SK-N-SH (cell line): Measurements from ENCODE around the gene DHRS13. TPM values are rescaled to one million over a fixed set of nuclear protein-coding genes. Genes with fewer than 3 reads are reported as not detected.

Experiments used
- CTCF ChIA-PET: fragments of 300-600, 350-600 bp; formaldehyde crosslinking; extraction: SDS; loops from one replicate; lab custom pipeline; 2021; lab: Yijun Ruan, JAX
- POLR2A ChIA-PET: fragments of 350-600 bp; sonication (Branson Sonifier 250); formaldehyde crosslinking; extraction: SDS; loops from one replicate; lab custom pipeline; 2020; ENCODE audit warnings: antibody characterized with exemption, inconsistent platforms; lab: Yijun Ruan, JAX
- DNase-seq: peaks from one replicate; pipeline ENCODE4 v3.0.0; 2012
- H2AFZ ChIP-seq: fragments of 200-600 bp; sonication (generic); 2 replicates; pipeline ENCODE4 v1.8.1; 2016; ENCODE audit warnings: antibody characterized with exemption, mild to moderate bottlenecking, low read depth
- H3F3A ChIP-seq: fragments of 200-600 bp; sonication (generic); replicated peaks from 2 replicates; pipeline ENCODE3; 2016; ENCODE audit warnings: antibody characterized with exemption, mild to moderate bottlenecking; ENCODE audit not compliant: insufficient read depth
- H3K27ac ChIP-seq, 2 experiments: fragments of 200-500 bp in 1 of 2; fragments of 200-600 bp in 1 of 2; sonication (Bioruptor generic) in 1 of 2; sonication (generic), shearing (Covaris generic) in 1 of 2; 2 replicates each; pipeline versions ENCODE4 v1.5.1 to v1.6.1; 2014 to 2016; ENCODE audit warnings: low read depth in 2 of 2, inconsistent platforms in 1 of 2, low read length in 1 of 2, mild to moderate bottlenecking in 1 of 2, mixed read lengths in 1 of 2
- H3K27me3 ChIP-seq: fragments of 200-600 bp; sonication (generic), shearing (Covaris generic); 2 replicates; pipeline ENCODE4 v1.6.1; 2016; ENCODE audit warnings: mixed run types; ENCODE audit not compliant: insufficient read depth
- H3K36me3 ChIP-seq, 2 experiments: fragments of 200-500 bp in 1 of 2; fragments of 200-600 bp in 1 of 2; sonication (Bioruptor generic) in 1 of 2; sonication (generic) in 1 of 2; replicated peaks in 1 of 2; 2 replicates each; pipeline versions ENCODE3 to v1.5.1; 2014 to 2016; ENCODE audit warnings: low read length in 1 of 2, mild to moderate bottlenecking in 1 of 2; ENCODE audit not compliant: insufficient read depth in 2 of 2, control insufficient read depth in 1 of 2
- H3K4me1 ChIP-seq, 2 experiments: fragments of 200-500 bp in 1 of 2; fragments of 200-600 bp in 1 of 2; sonication (Bioruptor generic) in 1 of 2; sonication (generic), shearing (Covaris generic) in 1 of 2; 2 replicates each; pipeline versions ENCODE4 v1.5.1 to v1.6.1; 2014 to 2016; ENCODE audit warnings: low read depth in 1 of 2, low read length in 1 of 2, mixed run types in 1 of 2; ENCODE audit not compliant: insufficient read depth in 2 of 2, control insufficient read depth in 1 of 2
- H3K4me2 ChIP-seq: fragments of 200-600 bp; sonication (generic), shearing (Covaris generic); 2 replicates; pipeline ENCODE4 v1.6.1; 2017; ENCODE audit warnings: mixed run types
- H3K4me3 ChIP-seq, 2 experiments: fragments of 200-500 bp in 1 of 2; fragments of 200-600 bp in 1 of 2; sonication (Bioruptor generic) in 1 of 2; sonication (generic), shearing (Covaris generic) in 1 of 2; 2 replicates each; pipeline versions ENCODE4 v1.5.1 to v1.8.1; 2014 to 2016; ENCODE audit warnings: low read depth in 2 of 2, inconsistent platforms in 1 of 2, low read length in 1 of 2, mild to moderate bottlenecking in 1 of 2, mixed read lengths in 1 of 2, moderate library complexity in 1 of 2
- H3K79me2 ChIP-seq: fragments of 200-600 bp; sonication (generic); 2 replicates; pipeline ENCODE4 v1.8.1; 2017; ENCODE audit warnings: mild to moderate bottlenecking; ENCODE audit not compliant: insufficient read depth
- H3K9ac ChIP-seq: fragments of 200-600 bp; sonication (generic); 2 replicates; pipeline ENCODE4 v1.6.1; 2017; ENCODE audit warnings: mixed run types
- H3K9me2 ChIP-seq: fragments of 200-600 bp; sonication (generic); 2 replicates; pipeline ENCODE4 v1.6.1; 2017; ENCODE audit warnings: mixed run types
- H3K9me3 ChIP-seq: fragments of 200-600 bp; sonication (generic); 2 replicates; pipeline ENCODE4 v1.6.1; 2017; ENCODE audit warnings: mixed run types, mild to moderate bottlenecking, moderate library complexity
- H4K20me1 ChIP-seq: fragments of 200-600 bp; sonication (generic); 2 replicates; pipeline ENCODE4 v1.6.1; 2017; ENCODE audit warnings: mild to moderate bottlenecking, mixed run types; ENCODE audit not compliant: insufficient read depth
- CHD2 ChIP-seq: fragments of 150-350 bp; IDR thresholded peaks from 2 replicates; pipeline ENCODE4 v1.6.1; 2018; ENCODE audit warnings: low read length; ENCODE audit not compliant: partially characterized antibody
- EP300 ChIP-seq, 2 experiments: IDR thresholded peaks; 2 replicates each; pipeline versions ENCODE4 v1.4.0 to v1.6.1; 2012; ENCODE audit warnings: borderline replicate concordance in 1 of 2, low read depth in 1 of 2, low read length in 1 of 2
- FOXJ3 ChIP-seq: sonication (generic); formaldehyde crosslinking; IDR thresholded peaks from 2 replicates; pipeline ENCODE4 v1.5.1; 2020; ENCODE audit warnings: mild to moderate bottlenecking, missing genetic modification reagents
- FOXM1 ChIP-seq: IDR thresholded peaks from 2 replicates; pipeline ENCODE4 v1.4.0; 2012; ENCODE audit warnings: low read depth, mild to moderate bottlenecking
- GABPA ChIP-seq: IDR thresholded peaks from 2 replicates; pipeline ENCODE4 v1.4.0; 2012; ENCODE audit warnings: low read depth, mild to moderate bottlenecking
- MAX ChIP-seq: IDR thresholded peaks from 2 replicates; pipeline ENCODE4 v1.4.0; 2012; ENCODE audit warnings: low read depth
- MEF2A ChIP-seq: IDR thresholded peaks from 2 replicates; pipeline ENCODE4 v1.4.0; 2012; ENCODE audit warnings: low read depth, borderline replicate concordance
- MXI1 ChIP-seq: IDR thresholded peaks from 2 replicates; pipeline ENCODE4 v1.6.1; 2012; ENCODE audit warnings: mild to moderate bottlenecking, low read depth, low read length, improper control_type of control experiment
- NFIC ChIP-seq: IDR thresholded peaks from 2 replicates; pipeline ENCODE4 v1.4.0; 2012; ENCODE audit warnings: borderline replicate concordance
- PBX3 ChIP-seq: IDR thresholded peaks from 2 replicates; pipeline ENCODE4; 2012
- POLR2AphosphoS5 ChIP-seq: IDR thresholded peaks from 2 replicates; pipeline ENCODE4 v1.6.1; 2012; ENCODE audit warnings: low read depth, low read length
- REST ChIP-seq: IDR thresholded peaks from 2 replicates; pipeline ENCODE4 v1.6.1; 2012; ENCODE audit warnings: mild to moderate bottlenecking, low read depth, low read length, moderate library complexity
- RXRA ChIP-seq: IDR thresholded peaks from 2 replicates; pipeline ENCODE4 v1.4.0; 2012; ENCODE audit warnings: low read depth, mild to moderate bottlenecking, borderline replicate concordance
- SIN3A ChIP-seq: IDR thresholded peaks from 2 replicates; pipeline ENCODE4 v1.6.1; 2012; ENCODE audit warnings: low read depth, mild to moderate bottlenecking, low read length, moderate library complexity, borderline replicate concordance
- SMC3 ChIP-seq: IDR thresholded peaks from 2 replicates; pipeline ENCODE4 v1.6.1; 2012; ENCODE audit warnings: low read depth, low read length, improper control_type of control experiment
- TAF1 ChIP-seq: IDR thresholded peaks from 2 replicates; pipeline ENCODE4 v1.6.1; 2012; ENCODE audit warnings: low read depth, mild to moderate bottlenecking, low read length, moderate library complexity, borderline replicate concordance
- TCF12 ChIP-seq: IDR thresholded peaks from 2 replicates; pipeline ENCODE4 v1.4.0; 2012
- TEAD4 ChIP-seq: IDR thresholded peaks from 2 replicates; pipeline ENCODE4 v1.4.0; 2012; ENCODE audit warnings: mild to moderate bottlenecking, borderline replicate concordance; ENCODE audit not compliant: insufficient read depth
- YY1 ChIP-seq: IDR thresholded peaks from 2 replicates; pipeline ENCODE4 v1.4.0; 2012; ENCODE audit warnings: low read depth, mild to moderate bottlenecking
- polyA plus RNA-seq, 3 experiments: library from polyadenylated mRNA; depleted of rRNA; stranded (reverse); fragments of >200 nt; gene quantifications; 2 replicates each; pipeline ENCODE4 v1.2.3, GENCODE V29; 2012
- TF ChIP-seq, protein P1 (sequence below): fragments of 150-350 bp; IDR thresholded peaks from 2 replicates; pipeline ENCODE4 v1.6.1; 2017; ENCODE audit warnings: antibody characterized with exemption, low read length, low read depth, borderline replicate concordance
- TF ChIP-seq, protein P2 (sequence below): fragments of 200-600 bp; sonication (generic); IDR thresholded peaks from 2 replicates; pipeline ENCODE4 v1.6.1; 2017; ENCODE audit warnings: antibody characterized with exemption, mild to moderate bottlenecking, moderate library complexity

DHRS13 gene
- polyA plus RNA-seq, 1 of the 3 experiments (the other 2 are of a cell fraction), result 7.4 TPM

DNA sequence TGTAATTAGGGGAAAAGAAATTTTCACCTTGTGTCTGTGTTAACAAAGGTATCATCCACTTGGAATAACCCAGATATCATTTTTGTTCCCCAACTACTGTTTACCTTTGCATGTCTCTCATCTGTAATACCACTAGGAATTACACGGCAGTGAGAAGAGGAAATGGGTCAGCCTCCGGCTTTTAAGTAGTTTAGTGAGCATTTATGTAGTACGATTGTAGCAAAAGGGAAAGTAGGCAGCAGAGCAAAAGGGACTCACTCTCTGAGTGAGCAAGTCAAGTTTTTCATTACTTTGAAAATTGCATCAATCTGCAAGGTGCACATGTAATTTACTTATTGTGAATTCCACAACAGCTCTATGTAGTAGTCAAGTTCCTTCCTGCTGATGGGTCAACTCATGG, 37.3 kb upstream of the DHRS13 start (continued):
- TF ChIP-seq REST (no peak), YY1 (no peak), NFIC (no peak), TCF12 (no peak), RXRA (no peak), FOXJ3 (no peak), SIN3A (no peak), EP300 (IDR thresholded peaks at IDR 0.05; ENCODE audit: borderline replicate concordance in 1 of 2, low read depth in 1 of 2, low read length in 1 of 2) (no peak), MXI1 (no peak), TEAD4 (no peak), CHD2 (no peak), SMC3 (no peak)

DNA sequence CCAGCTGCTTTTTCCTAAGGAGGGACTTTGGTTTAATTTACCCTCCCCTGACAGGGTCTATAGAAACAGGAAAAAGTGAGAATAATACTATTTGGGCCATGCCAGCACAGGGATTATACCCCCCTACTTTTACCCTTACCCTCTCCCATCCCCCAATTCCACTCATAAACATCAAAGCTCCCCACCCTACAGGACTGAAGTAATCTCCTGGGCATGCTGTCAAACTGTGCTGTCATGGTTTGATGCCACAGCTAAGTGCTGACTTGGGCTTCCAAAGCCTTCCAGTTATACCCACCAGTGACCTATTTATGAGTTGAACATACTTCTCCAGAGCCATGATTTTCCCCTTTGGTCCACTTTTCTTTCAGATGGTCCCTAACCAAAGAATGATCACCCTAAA, 35.7 kb upstream of the DHRS13 start:
- Histone ChIP-seq H3F3A (no peaks in the 10 kb centered on the region), H3K79me2 (peaks cover 100% of the 10 kb centered on the region), H3K4me2 (no peak overlapping the region), H3K4me1 (peaks cover 0 to 26% of the 10 kb centered on the region in 2 experiments; a peak in 2 of 4 replicates), H2AFZ (no peak overlapping the region), H3K9me3 (no peaks in the 10 kb centered on the region), H3K4me3 (no peak overlapping the region), H3K27me3 (no peaks in the 10 kb centered on the region), H3K27ac (no peak overlapping the region), H3K9ac (no peak overlapping the region), H3K36me3 (peaks cover 22% of the 10 kb centered on the region in 2 experiments), H3K9me2 (no peaks in the 10 kb centered on the region), H4K20me1 (peaks cover 84% of the 10 kb centered on the region)
- CTCF ChIA-PET, result interaction anchor here (1.3 to 3.2 kb wide), 6 partner anchors 11 to 186 kb away, joined by 3 to 14 read pairs (median 4); no protein-coding TSS in a partner anchor
- DNase-seq, result no peak
- POLR2A ChIA-PET, result no interaction called here
- TF ChIP-seq MEF2A (no peak), FOXM1 (no peak), MAX (no peak), PBX3 (no peak), TAF1 (no peak), POLR2AphosphoS5 (no peak), GABPA (no peak), TCF12 (no peak), YY1 (no peak), CHD2 (no peak), SIN3A (no peak), REST (no peak)
- TF ChIP-seq, protein P1, sequence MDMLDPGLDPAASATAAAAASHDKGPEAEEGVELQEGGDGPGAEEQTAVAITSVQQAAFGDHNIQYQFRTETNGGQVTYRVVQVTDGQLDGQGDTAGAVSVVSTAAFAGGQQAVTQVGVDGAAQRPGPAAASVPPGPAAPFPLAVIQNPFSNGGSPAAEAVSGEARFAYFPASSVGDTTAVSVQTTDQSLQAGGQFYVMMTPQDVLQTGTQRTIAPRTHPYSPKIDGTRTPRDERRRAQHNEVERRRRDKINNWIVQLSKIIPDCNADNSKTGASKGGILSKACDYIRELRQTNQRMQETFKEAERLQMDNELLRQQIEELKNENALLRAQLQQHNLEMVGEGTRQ, result no peak
- TF ChIP-seq, protein P2, sequence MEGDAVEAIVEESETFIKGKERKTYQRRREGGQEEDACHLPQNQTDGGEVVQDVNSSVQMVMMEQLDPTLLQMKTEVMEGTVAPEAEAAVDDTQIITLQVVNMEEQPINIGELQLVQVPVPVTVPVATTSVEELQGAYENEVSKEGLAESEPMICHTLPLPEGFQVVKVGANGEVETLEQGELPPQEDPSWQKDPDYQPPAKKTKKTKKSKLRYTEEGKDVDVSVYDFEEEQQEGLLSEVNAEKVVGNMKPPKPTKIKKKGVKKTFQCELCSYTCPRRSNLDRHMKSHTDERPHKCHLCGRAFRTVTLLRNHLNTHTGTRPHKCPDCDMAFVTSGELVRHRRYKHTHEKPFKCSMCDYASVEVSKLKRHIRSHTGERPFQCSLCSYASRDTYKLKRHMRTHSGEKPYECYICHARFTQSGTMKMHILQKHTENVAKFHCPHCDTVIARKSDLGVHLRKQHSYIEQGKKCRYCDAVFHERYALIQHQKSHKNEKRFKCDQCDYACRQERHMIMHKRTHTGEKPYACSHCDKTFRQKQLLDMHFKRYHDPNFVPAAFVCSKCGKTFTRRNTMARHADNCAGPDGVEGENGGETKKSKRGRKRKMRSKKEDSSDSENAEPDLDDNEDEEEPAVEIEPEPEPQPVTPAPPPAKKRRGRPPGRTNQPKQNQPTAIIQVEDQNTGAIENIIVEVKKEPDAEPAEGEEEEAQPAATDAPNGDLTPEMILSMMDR, result no peak
